ENCODE results near the gene SYT1.
A peak's percentile ranks its signal among the peaks of the same experiment; 100 is the strongest.

DNA sequence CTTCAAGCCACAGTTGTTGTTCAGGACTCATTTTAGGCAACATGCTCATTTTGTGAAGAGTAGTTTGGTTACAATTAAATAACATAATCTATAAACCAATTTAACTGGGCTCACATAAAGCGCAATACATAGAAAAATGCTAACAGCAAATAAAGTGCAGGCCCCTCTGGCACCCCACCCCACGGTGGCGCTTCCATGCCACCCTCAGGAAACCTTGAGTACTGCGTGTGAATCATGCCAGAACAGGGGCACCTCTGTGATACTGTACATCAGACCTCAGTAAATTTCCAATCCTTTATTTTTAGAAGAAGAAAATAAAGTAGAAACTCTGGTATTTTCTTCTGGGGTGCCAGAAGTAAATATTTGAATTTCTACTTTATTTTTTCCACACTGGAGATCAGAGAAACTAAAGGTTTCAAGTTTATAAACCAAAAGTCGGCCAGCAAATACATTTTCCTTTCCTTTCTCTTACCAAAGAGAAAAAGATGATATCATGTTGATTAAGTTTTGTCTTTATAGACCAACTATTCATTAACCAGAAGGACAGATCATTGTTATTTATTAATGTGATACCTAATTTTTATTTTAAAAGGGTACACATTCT is 509.4 kb downstream of the SYT1 start:
- TF ChIP-seq, protein P1, sequence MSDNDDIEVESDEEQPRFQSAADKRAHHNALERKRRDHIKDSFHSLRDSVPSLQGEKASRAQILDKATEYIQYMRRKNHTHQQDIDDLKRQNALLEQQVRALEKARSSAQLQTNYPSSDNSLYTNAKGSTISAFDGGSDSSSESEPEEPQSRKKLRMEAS (IDR thresholded peaks at IDR 0.05), result no peak
- TF ChIP-seq TAF1 (IDR thresholded peaks at IDR 0.05; ENCODE audit: low read depth, low read length) (no peak), EZH2 (IDR thresholded peaks at IDR 0.05; ENCODE audit: low read depth, low read length, severe bottlenecking) (no peak), HDAC2 (IDR thresholded peaks at IDR 0.05; ENCODE audit: borderline replicate concordance in 1 of 2, low read depth in 2 of 2, low read length in 2 of 2) (no peak), KDM1A (IDR thresholded peaks at IDR 0.05; ENCODE audit: borderline replicate concordance, low read length) (no peak), POLR2A (IDR thresholded peaks at IDR 0.05; ENCODE audit: control extremely low read depth in 1 of 2, low read depth in 2 of 2, low read length in 2 of 2) (no peak), CREB1 (IDR thresholded peaks at IDR 0.05) (no peak), CEBPB (IDR thresholded peaks at IDR 0.05; ENCODE audit: low read depth, low read length) (no peak), RXRA (IDR thresholded peaks at IDR 0.05; ENCODE audit: insufficient read depth, low read depth, low read length) (no peak), RBBP5 (IDR thresholded peaks at IDR 0.05; ENCODE audit: borderline replicate concordance, low read depth, low read length) (no peak), RFX5 (IDR thresholded peaks at IDR 0.05; ENCODE audit: borderline replicate concordance, low read depth, low read length) (no peak)
- TF ChIP-seq, protein P2, sequence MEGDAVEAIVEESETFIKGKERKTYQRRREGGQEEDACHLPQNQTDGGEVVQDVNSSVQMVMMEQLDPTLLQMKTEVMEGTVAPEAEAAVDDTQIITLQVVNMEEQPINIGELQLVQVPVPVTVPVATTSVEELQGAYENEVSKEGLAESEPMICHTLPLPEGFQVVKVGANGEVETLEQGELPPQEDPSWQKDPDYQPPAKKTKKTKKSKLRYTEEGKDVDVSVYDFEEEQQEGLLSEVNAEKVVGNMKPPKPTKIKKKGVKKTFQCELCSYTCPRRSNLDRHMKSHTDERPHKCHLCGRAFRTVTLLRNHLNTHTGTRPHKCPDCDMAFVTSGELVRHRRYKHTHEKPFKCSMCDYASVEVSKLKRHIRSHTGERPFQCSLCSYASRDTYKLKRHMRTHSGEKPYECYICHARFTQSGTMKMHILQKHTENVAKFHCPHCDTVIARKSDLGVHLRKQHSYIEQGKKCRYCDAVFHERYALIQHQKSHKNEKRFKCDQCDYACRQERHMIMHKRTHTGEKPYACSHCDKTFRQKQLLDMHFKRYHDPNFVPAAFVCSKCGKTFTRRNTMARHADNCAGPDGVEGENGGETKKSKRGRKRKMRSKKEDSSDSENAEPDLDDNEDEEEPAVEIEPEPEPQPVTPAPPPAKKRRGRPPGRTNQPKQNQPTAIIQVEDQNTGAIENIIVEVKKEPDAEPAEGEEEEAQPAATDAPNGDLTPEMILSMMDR (IDR thresholded peaks at IDR 0.05; ENCODE audit: control extremely low read depth in 1 of 3, insufficient read depth in 1 of 3, low read depth in 1 of 3, low read length in 3 of 3), result peak; percentile 76 to 88 (median 85)

All from H1 (cell line).